GM12874 (cell line): ENCODE data around the gene RNF19B.
A peak's percentile ranks its signal among the peaks of the same experiment; 100 is the strongest.

Experiments used
- CTCF ChIP-seq: IDR thresholded peaks from 2 replicates; pipeline ENCODE4 v1.5.1; 2011; ENCODE audit warnings: low read depth, mild to moderate bottlenecking, control low read depth, low read length, moderate library complexity; ENCODE audit not compliant: insufficient read depth

Gene RNF19B

GRCh38 chr1:32894681-32895080, 69.9 kb downstream of the RNF19B start:
- TF ChIP-seq CTCF: no peak

GRCh38 chr1:32894019-32894600, 70.5 kb downstream of the RNF19B start:
- no peak for TF ChIP-seq CTCF

- TF ChIP-seq CTCF: no peak
Observed at GRCh38 chr1:32893198-32894018, 71.2 kb downstream of the RNF19B start.

- peak; percentile 68 for TF ChIP-seq CTCF
Observed at GRCh38 chr1:32892368-32893197, 72.0 kb downstream of the RNF19B start.

GRCh38 chr1:32891630-32892029, 73.0 kb downstream of the RNF19B start:
- no peak for TF ChIP-seq CTCF

- TF ChIP-seq CTCF: no peak
Observed at GRCh38 chr1:32891241-32891570, 73.4 kb downstream of the RNF19B start.

- TF ChIP-seq CTCF: no peak
Observed at GRCh38 chr1:32890516-32891240, 73.9 kb downstream of the RNF19B start.
